ENCODE data around the gene ZNF593OS.

The ZNF593OS gene

GRCh38 chr1:26121854-26122773 is 49.5 kb downstream of the ZNF593OS start:
- TF ChIP-seq POLR2AphosphoS5 (IDR thresholded peaks at IDR 0.05; ENCODE audit: low read depth, low read length) (no peak), FOXP2 (optimal IDR thresholded peaks at IDR 0.05; ENCODE audit: borderline replicate concordance, extremely low read depth, extremely low read length, insufficient read depth) (no peak), TAF1 (IDR thresholded peaks at IDR 0.05; ENCODE audit: borderline replicate concordance, insufficient read depth, low read length) (no peak), REST (IDR thresholded peaks at IDR 0.05; ENCODE audit: insufficient read depth in 1 of 2, low read depth in 2 of 2, low read length in 2 of 2) (no peak), SIN3A (IDR thresholded peaks at IDR 0.05; ENCODE audit: borderline replicate concordance, insufficient read depth, low read length) (no peak)

- TF ChIP-seq FOXP2 (optimal IDR thresholded peaks at IDR 0.05; ENCODE audit: borderline replicate concordance, extremely low read depth, extremely low read length, insufficient read depth) (no peak), REST (IDR thresholded peaks at IDR 0.05; ENCODE audit: insufficient read depth in 1 of 2, low read depth in 2 of 2, low read length in 2 of 2) (no peak), TAF1 (IDR thresholded peaks at IDR 0.05; ENCODE audit: borderline replicate concordance, insufficient read depth, low read length) (no peak)
Observed at GRCh38 chr1:26119892-26120608, 51.6 kb downstream of the ZNF593OS start.
